Tongue (tissue), 2 donors: ENCODE results near the gene TENM4. TPM values are rescaled to one million over a fixed set of nuclear protein-coding genes. Genes with fewer than 3 reads are reported as not detected.

ENCODE experiments used
- DNase-seq: peaks from one replicate; pipeline ENCODE4 v3.0.0-alpha.2; 2015
- total RNA-seq: library from RNA; depleted of rRNA; stranded (reverse); fragments of >200 nt; gene quantifications from one replicate; pipeline ENCODE4 v1.2.3, GENCODE V29; 2014

The TENM4 gene
- total RNA-seq, 1 donor from 2014 or later = 63.7 TPM

DNA sequence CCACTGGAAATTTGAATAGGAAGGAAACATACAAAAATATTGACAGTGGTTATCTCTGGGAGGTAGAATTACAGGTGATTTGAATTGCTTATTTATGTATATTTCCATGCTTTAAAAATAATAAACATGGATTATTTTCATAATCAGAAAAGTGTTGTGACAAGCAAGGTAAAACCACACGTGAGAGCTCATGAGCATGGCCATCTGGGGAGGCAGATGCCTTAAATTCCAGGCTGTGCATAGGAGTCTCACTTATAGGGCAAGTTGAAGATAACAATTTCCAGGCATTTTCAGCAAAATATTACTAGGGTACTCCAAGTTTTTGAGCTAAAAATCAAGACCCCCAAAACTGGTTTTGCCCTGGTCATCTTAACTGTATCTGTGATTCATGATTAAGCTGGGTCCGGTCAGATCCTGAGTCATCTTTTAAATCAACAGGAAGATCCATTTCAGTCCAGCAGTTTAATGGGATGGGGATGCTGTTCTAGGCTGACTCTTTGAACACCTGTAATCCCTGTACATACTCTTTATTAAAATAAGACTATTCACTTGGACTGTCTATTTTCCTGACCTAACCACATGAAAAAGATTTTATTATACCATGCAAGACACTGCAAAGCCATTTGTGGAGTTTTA is 750.4 kb downstream of the TENM4 start:
- DNase-seq = no peak

DNA sequence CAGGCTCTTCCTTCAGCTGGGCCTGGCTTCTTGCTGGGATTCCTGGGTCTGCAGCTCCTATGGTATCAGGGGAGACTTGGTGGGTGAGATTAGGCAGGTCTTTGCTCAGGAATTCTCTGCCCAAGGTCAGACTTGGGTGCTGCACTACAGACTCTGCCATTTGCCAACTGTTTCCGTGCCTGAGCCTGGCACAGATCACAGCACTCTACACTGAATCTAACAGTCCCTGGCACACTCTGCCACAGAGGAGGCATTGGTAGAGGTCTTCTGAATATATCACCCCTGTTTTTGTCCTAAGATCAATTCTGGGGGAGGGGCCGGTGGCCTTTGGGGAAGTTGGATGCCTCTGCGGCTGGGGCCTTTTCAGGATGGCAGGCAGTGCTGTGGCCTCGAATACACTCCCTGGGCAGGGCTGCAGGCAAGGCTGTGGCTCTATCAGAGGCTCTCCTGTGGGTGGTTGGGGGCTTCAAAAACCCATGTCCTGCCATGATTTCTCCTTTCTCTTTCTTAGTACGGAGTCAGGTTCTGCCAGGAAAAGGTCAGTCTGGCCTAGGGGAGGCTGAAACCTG is 751.2 kb downstream of the TENM4 start:
- DNase-seq = no peak

- DNase-seq = no peak
These were observed 751.7 kb downstream of the TENM4 start for GRCh38 chr11:78689101-78689500.

DNA sequence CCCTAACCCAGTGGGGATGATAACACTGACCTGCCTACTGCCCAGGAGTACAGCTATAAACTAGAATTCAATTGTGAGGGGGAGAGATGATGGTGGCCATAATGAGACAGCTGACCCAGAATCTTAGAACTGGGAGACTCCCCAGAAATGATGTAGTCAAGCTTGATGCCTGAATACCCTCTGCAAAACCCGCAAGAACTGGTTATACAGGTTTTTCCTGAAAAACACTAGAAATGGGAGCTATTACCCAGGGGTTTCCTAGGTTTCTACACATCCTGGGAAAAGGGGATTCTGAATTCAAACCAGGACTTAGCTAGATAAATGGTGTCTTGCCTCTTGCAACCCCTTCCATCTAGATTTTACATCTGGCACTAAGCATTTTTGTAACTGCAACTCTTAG is 752.4 kb downstream of the TENM4 start:
- no peak for DNase-seq

DNA sequence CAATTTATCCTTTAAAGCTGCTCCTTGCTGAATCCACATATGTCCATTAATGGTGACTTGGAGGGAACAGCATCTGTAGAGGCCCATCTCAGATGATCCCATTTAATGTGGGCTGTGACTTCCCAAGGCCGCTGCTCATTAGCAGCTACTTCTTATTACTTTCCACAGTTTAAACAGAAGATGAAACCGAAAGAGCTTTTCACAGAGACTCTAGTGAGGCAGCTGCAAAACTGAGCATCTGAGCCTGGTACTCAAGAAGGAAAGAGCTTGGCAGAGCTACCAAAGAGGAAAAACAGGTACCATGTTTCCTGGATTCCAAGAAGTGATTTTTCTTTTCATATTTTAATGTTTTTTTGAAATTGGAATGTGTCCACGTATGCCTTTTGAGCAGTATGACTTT is 755.7 kb downstream of the TENM4 start:
- DNase-seq = no peak

- DNase-seq = no peak
These were observed 756.5 kb downstream of the TENM4 start for GRCh38 chr11:78684377-78684776.

DNA sequence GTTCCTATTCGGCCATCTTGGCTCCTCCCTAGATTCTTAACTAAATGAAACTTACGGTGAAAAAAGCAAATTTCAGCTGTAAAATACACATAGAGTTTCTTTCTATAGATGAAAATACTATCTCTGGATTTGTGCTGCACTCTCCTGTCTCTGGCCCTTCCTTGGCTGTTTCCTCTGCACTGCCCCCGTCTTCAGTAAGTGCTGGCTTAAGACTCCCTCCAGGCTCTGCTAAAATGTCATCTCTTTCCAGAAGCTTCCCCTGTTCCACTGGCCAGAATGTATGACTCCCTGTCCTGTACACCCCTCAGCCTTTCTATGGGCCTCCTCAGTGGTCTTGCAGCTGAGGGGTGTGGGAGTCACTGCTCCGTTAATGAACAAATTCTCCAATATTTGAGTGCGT is 757.1 kb downstream of the TENM4 start:
- DNase-seq = no peak

DNA sequence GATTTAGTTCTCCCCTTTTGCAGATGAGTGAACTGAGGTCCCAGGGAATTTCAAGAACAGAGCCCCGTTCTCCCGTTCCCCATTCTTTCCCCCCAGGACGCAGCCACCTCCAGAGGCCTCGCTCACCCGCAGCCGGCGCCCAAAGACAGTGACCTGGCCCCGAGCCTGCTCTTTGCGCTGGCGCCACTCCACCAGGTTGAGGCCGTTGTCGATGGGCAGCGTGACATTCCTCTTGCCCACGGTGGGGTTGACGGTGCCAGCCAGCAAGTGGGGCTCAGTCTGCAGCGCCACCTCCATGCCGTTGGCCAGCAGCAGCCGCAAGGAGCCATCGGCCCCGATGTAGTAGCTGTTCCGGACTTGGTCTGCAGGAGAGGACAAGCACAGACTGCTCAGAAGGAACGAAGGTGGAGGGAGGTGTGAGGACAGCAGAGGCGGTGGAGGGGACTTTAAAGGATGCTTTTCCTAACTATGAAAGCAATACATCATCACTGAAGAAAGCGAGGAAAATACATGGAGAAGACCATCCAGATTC is 764.7 kb downstream of the TENM4 start:
- DNase-seq = no peak

DNA sequence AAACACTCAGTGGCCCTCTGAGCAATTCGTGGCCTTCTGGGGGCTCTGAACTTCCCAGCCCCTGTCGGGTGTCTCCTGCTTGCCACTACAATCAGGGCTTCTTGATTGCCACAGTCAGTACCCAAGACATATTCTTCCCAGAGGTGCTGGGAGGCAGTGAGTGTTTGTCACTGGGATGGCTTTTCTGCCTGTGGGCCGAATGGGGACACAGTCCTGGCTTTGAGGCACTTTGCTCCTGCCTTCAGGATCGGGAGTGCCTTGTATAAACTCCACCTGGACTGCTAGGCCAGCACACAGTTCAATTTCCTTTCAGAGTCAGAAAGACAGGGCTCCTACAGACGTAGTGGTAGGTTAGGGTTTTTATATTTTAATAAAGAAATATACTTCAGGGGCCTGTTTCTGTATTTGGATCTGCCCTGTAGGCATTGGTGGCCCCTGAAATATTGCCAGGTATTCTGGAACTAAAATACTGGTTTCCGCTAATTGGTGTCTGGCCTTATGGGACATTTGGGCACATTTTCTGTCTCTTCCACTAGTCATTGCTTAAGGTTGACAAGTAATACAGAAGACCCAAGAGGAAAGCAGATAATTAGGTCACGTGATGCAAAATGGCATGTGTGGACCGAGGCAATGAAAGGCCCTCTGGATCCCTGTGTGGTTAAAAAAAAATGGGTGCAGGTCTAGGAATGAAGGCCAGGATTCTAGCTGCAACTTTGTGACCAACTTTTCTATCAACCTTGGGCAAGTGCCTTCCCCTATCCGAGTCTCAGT is 767.8 kb downstream of the TENM4 start:
- no peak for DNase-seq

DNA sequence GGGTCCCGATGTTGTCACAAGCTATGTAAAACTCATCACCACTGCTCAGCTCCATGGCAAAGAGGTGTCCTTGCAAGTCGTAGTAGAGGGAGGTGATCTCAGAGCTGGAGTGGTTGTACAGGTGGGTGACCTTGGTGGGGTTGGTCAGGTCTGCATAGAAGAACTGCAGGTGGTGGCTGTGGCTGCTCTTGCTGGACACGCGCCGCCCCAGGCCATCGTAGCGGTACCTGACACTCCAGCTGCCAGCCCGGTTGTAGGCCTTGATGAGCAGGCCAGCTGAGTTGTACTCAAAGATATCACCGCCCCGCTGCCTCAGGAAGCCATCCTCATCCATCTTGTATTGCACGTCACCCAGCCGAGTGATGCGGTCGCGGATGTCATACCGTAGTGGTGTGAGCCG is 771.6 kb downstream of the TENM4 start:
- no peak for DNase-seq

- peak; percentile 45 for DNase-seq
These were observed 773.4 kb downstream of the TENM4 start for GRCh38 chr11:78667461-78667860.

- no peak for DNase-seq
These were observed 774.1 kb downstream of the TENM4 start for GRCh38 chr11:78666675-78667160.

GRCh38 chr11:78664636-78665035 is 776.2 kb downstream of the TENM4 start:
- DNase-seq = no peak

DNA sequence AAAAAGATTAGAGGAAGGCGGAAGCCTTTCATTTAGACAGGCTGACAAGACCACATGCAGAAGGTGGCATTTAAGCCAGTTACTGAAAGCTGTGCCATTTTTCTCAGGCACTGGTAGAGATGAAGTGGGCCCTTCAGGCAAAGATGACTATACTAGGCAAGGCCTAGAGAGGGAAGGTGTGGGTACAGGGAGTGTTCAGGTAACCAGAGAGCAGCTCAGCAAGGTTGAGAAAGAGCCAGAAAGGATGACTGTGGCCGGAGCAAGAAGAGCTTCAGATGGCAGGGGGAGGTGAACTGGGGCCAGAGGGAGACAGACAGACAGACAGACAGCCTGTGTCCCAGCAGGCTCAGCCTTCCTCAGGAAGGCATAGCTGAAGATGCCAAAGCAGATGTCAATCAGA is 778.0 kb downstream of the TENM4 start:
- no peak for DNase-seq

GRCh38 chr11:78660471-78660870 is 780.4 kb downstream of the TENM4 start:
- no peak for DNase-seq

GRCh38 chr11:78659326-78660270 is 781.2 kb downstream of the TENM4 start:
- DNase-seq = no peak

DNA sequence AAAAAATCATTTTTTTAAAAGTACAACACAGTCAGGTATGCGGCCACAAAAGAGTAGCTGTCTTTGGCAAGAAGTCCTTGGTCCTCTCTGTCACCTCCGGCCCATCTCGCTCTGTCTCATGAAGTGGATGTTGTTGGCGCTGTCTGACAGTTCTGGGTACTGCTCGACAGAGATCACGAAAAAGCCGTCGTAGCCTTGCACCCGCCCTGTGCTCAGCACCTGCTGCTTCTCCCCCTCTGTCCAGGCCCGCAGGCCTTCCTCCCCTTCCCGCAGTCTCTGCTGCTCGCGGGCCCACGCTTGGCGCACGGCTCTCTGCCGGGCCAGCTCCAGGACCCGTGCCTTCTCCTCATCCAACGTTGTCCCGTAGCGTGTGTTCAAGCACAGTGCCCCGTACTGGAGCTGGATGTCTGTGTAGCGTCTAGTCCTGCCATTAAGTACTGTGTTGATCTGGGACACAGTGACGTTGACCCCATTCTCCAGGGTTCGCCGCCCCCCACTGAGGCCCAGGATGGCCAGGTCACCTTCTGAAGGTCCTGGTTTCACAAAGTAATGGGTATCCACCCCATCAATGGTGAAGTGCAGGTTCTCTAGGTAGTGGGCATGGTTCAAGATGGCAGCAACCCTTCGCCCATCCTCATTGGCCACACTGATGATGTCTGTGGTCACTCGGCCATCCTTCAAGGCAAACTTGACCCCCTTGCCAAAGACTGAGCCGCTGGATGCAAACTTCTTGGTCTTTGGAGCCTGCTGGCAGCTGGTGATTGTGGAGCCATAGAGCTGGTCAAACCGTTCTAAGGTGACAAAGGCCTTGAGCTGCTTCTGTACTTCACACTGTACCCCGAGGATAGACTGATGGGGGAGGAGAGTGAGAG is 782.6 kb downstream of the TENM4 start:
- DNase-seq = no peak

DNA sequence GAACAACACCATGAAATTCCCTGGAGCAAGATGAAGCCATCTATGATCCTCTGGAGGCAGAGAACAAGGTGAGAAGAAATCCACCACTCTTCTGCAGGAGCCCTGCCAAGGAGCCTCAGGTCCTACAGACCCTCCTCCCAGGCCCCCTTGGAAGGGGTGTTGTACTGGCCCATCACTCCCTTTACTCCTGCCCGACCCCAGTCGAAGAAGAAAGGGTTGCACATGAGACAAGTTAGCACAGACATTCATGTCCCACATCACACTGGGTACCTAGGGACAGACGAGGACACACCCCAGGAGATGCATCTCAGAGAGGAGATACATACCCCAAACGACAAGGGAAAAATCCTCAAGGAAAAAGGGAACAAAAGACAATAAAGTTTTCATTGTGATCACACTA is 783.4 kb downstream of the TENM4 start:
- DNase-seq = no peak

DNA sequence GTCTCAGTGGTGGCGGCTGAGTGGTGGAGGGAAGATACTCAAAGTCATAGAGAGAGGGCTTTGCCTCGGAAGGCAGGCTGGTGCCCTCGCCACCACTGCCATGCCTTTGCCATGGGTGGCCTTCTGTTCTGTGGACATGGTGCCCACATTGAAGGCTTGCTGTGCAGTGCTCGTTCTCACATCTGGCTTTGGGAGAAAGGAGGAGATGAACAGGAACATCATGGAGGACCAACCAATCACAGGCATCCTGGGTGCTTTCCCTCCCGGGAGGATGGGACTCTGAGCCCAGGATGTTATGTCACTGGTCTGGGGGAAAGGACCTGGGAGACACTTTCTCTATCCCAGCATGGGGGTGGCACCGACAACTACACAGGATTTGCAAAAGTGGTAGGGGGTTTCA is 783.8 kb downstream of the TENM4 start:
- no peak for DNase-seq

DNA sequence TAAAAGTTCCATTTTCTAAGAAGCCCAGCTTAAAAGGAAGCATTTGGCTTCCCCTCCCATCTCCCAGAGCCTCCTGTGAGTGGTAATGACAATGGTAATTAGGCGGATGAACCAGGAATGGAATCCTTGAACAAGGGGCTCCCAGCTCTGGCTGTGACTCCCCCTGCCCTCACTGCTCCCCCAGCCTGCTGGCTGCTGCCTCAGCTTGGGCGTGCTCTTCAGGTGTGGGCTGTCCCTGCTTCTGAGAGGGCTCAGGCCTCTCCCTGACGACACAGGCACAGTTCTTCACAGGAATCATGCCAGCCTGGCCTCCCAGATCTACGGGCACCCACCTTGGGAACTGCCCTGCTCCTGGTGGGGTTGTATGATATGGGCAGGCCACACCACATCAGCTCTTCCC is 784.5 kb downstream of the TENM4 start:
- DNase-seq = no peak

- DNase-seq = no peak
These were observed 785.3 kb downstream of the TENM4 start for GRCh38 chr11:78655561-78655960.
